Measurements from ENCODE around the gene TBC1D22A.
A peak's percentile ranks its signal among the peaks of the same experiment; 100 is the strongest.

The TBC1D22A gene

GRCh38 chr22:46857142-46857884, 94.9 kb downstream of the TBC1D22A start:
- intact Hi-C loops (cut with DNase I): no loop called here

GRCh38 chr22:46857885-46858143, 95.4 kb downstream of the TBC1D22A start:
- DNase-seq: no peak
- intact Hi-C loops (cut with DNase I): no loop called here

More at GRCh38 chr22:46857142-46857884, 94.9 kb downstream of the TBC1D22A start:
- DNase-seq: no peak

- DNase-seq: no peak
- intact Hi-C loops (cut with DNase I): no loop called here
These were observed 95.8 kb downstream of the TBC1D22A start for GRCh38 chr22:46858181-46858771.

- intact Hi-C loops (cut with DNase I): no loop called here
- DNase-seq: no peak
These were observed 98.1 kb downstream of the TBC1D22A start for GRCh38 chr22:46860562-46860961.

- intact Hi-C loops (cut with DNase I): no loop called here
- DNase-seq: peak in 2 of 42 donors; percentile 2 to 20
These were observed 99.3 kb downstream of the TBC1D22A start for GRCh38 chr22:46861468-46862367.

GRCh38 chr22:46862418-46863324, 100.2 kb downstream of the TBC1D22A start:
- intact Hi-C loops (cut with DNase I): no loop called here

GRCh38 chr22:46863794-46864193, 101.3 kb downstream of the TBC1D22A start:
- intact Hi-C loops (cut with DNase I): no loop called here
- DNase-seq: no peak

More at GRCh38 chr22:46862418-46863324, 100.2 kb downstream of the TBC1D22A start:
- peak in 1 of 42 donors; percentile 4 for DNase-seq

GRCh38 chr22:46864314-46865051, 102.0 kb downstream of the TBC1D22A start:
- no peak for DNase-seq
- intact Hi-C loops (cut with DNase I): no loop called here

GRCh38 chr22:46865052-46865434, 102.6 kb downstream of the TBC1D22A start:
- intact Hi-C loops (cut with DNase I): no loop called here
- peak in 1 of 42 donors; percentile 6 for DNase-seq

GRCh38 chr22:46865642-46866041, 103.2 kb downstream of the TBC1D22A start:
- intact Hi-C loops (cut with DNase I): no loop called here

GRCh38 chr22:46866591-46866990, 104.1 kb downstream of the TBC1D22A start:
- intact Hi-C loops (cut with DNase I): no loop called here
- peak in 1 of 42 donors; percentile 24 for DNase-seq

More at GRCh38 chr22:46865642-46866041, 103.2 kb downstream of the TBC1D22A start:
- no peak for DNase-seq

GRCh38 chr22:46867106-46867505, 104.7 kb downstream of the TBC1D22A start:
- intact Hi-C loops (cut with DNase I): no loop called here
- peak in 1 of 42 donors; percentile 36 for DNase-seq

- DNase-seq: peak in 1 of 42 donors; percentile 39
- intact Hi-C loops (cut with DNase I): no loop called here
These were observed 106.9 kb downstream of the TBC1D22A start for GRCh38 chr22:46869329-46869728.

GRCh38 chr22:46869831-46870441, 107.5 kb downstream of the TBC1D22A start:
- intact Hi-C loops (cut with DNase I): no loop called here
- DNase-seq: peak in 1 of 42 donors; percentile 25

GRCh38 chr22:46871826-46872225, 109.4 kb downstream of the TBC1D22A start:
- no peak for DNase-seq

GRCh38 chr22:46875089-46875488, 112.6 kb downstream of the TBC1D22A start:
- intact Hi-C loops (cut with DNase I): no loop called here
- DNase-seq: no peak

More at GRCh38 chr22:46871826-46872225, 109.4 kb downstream of the TBC1D22A start:
- intact Hi-C loops (cut with DNase I): no loop called here

GRCh38 chr22:46876357-46876934, 114.0 kb downstream of the TBC1D22A start:
- intact Hi-C loops (cut with DNase I): no loop called here
- no peak for DNase-seq

All from head of caudate nucleus (tissue), 42 donors.